COLO668 (cell line): ENCODE results near the gene FBXO31.

Experiments
- DNase-seq: peaks from one replicate; lab custom pipeline; 2025; ENCODE audit not compliant: unreplicated experiment; lab: John Stamatoyannopoulos, UW

The FBXO31 gene

GRCh38 chr16:87383505-87384161 lies at the start of gene FBXO31:
Gene FBXO31 (minus strand): TSS chr16:87383776. CDS start chr16:87383744, 32 bp downstream.
- peak; percentile 82 for DNase-seq

- DNase-seq, result no peak
Measured at GRCh38 chr16:87432330-87432915, 48.8 kb upstream of the FBXO31 start.

GRCh38 chr16:87431926-87432325 lies 48.4 kb upstream of the FBXO31 start:
- DNase-seq, result no peak

GRCh38 chr16:87426423-87427215 lies 43.0 kb upstream of the FBXO31 start:
- no peak for DNase-seq

GRCh38 chr16:87425941-87426340 lies 42.4 kb upstream of the FBXO31 start:
- DNase-seq, result no peak

GRCh38 chr16:87424266-87424665 lies 40.7 kb upstream of the FBXO31 start:
- no peak for DNase-seq

- DNase-seq, result no peak
Measured at GRCh38 chr16:87423429-87423828, 39.9 kb upstream of the FBXO31 start.

- no peak for DNase-seq
Measured at GRCh38 chr16:87422106-87422505, 38.5 kb upstream of the FBXO31 start.

GRCh38 chr16:87421003-87421912 lies 37.7 kb upstream of the FBXO31 start:
- DNase-seq, result no peak

GRCh38 chr16:87420026-87421002 lies 36.7 kb upstream of the FBXO31 start:
- no peak for DNase-seq

- DNase-seq, result no peak
Measured at GRCh38 chr16:87418644-87419043, 35.1 kb upstream of the FBXO31 start.

- DNase-seq, result no peak
Measured at GRCh38 chr16:87418216-87418615, 34.6 kb upstream of the FBXO31 start.

- DNase-seq, result no peak
Measured at GRCh38 chr16:87417528-87417910, 33.9 kb upstream of the FBXO31 start.

- peak; percentile 9 for DNase-seq
Measured at GRCh38 chr16:87416826-87417527, 33.4 kb upstream of the FBXO31 start.

GRCh38 chr16:87415441-87415840 lies 31.9 kb upstream of the FBXO31 start:
- DNase-seq, result no peak

GRCh38 chr16:87414251-87414680 lies 30.7 kb upstream of the FBXO31 start:
- no peak for DNase-seq

- no peak for DNase-seq
Measured at GRCh38 chr16:87412996-87413421, 29.4 kb upstream of the FBXO31 start.

- DNase-seq, result no peak
Measured at GRCh38 chr16:87412371-87412995, 28.9 kb upstream of the FBXO31 start.
